BE2C (cell line): ENCODE data around the gene TMEM51.

Experiments
- DNase-seq: peaks from one replicate; pipeline ENCODE4 v3.0.0-alpha.2; 2020
- H3K27me3 ChIP-seq: fragments of 250-450 bp; sonication (Bioruptor Pico); 2 replicates; pipeline ENCODE4 v1.5.1; 2020; ENCODE audit warnings: mild to moderate bottlenecking
- H3K36me3 ChIP-seq: fragments of 250-450 bp; sonication (Bioruptor Pico); 2 replicates; pipeline ENCODE4 v1.5.1; 2020; ENCODE audit warnings: mild to moderate bottlenecking
- H3K4me1 ChIP-seq: fragments of 250-450 bp; sonication (Bioruptor Pico); 2 replicates; pipeline ENCODE4 v1.5.1; 2020
- H3K4me3 ChIP-seq: 2 replicates; pipeline ENCODE4 v1.5.1; 2011; ENCODE audit warnings: low read depth, low read length
- H3K9me3 ChIP-seq: fragments of 250-450 bp; sonication (Bioruptor Pico); 2 replicates; pipeline ENCODE4 v1.5.1; 2020
- CTCF ChIP-seq: IDR thresholded peaks from 2 replicates; pipeline ENCODE4 v1.5.1; 2012; ENCODE audit warnings: mild to moderate bottlenecking, low read depth, low read length

The TMEM51 gene

GRCh38 chr1:15210651-15211375 lies 57.3 kb downstream of the TMEM51 start:
- no peaks in the 10 kb centered on the region for H3K27me3 ChIP-seq
- DNase-seq, result no peak
- no peaks in the 10 kb centered on the region for H3K4me1 ChIP-seq
- no peaks in the 10 kb centered on the region for H3K9me3 ChIP-seq
- no peak for TF ChIP-seq CTCF
- H3K36me3 ChIP-seq, result 0 out of 2 replicates have a peak, but pooled peaks cover 4% of the 10 kb centered on the region
- H3K4me3 ChIP-seq, result no peak overlapping the region

GRCh38 chr1:15211424-15211823 lies 57.9 kb downstream of the TMEM51 start:
- H3K27me3 ChIP-seq, result no peaks in the 10 kb centered on the region
- H3K4me3 ChIP-seq, result no peak overlapping the region
- no peaks in the 10 kb centered on the region for H3K4me1 ChIP-seq
- 0 out of 2 replicates have a peak, but pooled peaks cover 4% of the 10 kb centered on the region for H3K36me3 ChIP-seq
- no peaks in the 10 kb centered on the region for H3K9me3 ChIP-seq
- TF ChIP-seq CTCF, result no peak
- no peak for DNase-seq

GRCh38 chr1:15212216-15212953 lies 58.8 kb downstream of the TMEM51 start:
- no peak for TF ChIP-seq CTCF
- DNase-seq, result no peak
- H3K27me3 ChIP-seq, result no peaks in the 10 kb centered on the region
- 0 out of 2 replicates have a peak, but pooled peaks cover 4% of the 10 kb centered on the region for H3K36me3 ChIP-seq
- H3K4me3 ChIP-seq, result no peak overlapping the region
- no peaks in the 10 kb centered on the region for H3K4me1 ChIP-seq
- H3K9me3 ChIP-seq, result no peaks in the 10 kb centered on the region

- TF ChIP-seq CTCF, result no peak
- Histone ChIP-seq H3K36me3 (0 out of 2 replicates have a peak, but pooled peaks cover 4% of the 10 kb centered on the region), H3K4me3 (no peak overlapping the region), H3K4me1 (no peaks in the 10 kb centered on the region), H3K9me3 (no peaks in the 10 kb centered on the region), H3K27me3 (no peaks in the 10 kb centered on the region)
- no peak for DNase-seq
These were observed 59.4 kb downstream of the TMEM51 start for GRCh38 chr1:15212954-15213291.

- no peak for TF ChIP-seq CTCF
- H3K27me3 ChIP-seq, result no peaks in the 10 kb centered on the region
- no peak for DNase-seq
- H3K9me3 ChIP-seq, result no peaks in the 10 kb centered on the region
- H3K4me1 ChIP-seq, result no peaks in the 10 kb centered on the region
- no peak overlapping the region for H3K4me3 ChIP-seq
- 0 out of 2 replicates have a peak, but pooled peaks cover 4% of the 10 kb centered on the region for H3K36me3 ChIP-seq
These were observed 59.8 kb downstream of the TMEM51 start for GRCh38 chr1:15213341-15213821.

- no peak for DNase-seq
- H3K36me3 ChIP-seq, result peaks cover 4% of the 10 kb centered on the region; the same call in 1 of the 2 replicates
These were observed 61.0 kb downstream of the TMEM51 start for GRCh38 chr1:15214527-15214926.

More at GRCh38 chr1:15214527-15214926, 61.0 kb downstream of the TMEM51 start:
- Histone ChIP-seq H3K27me3 (no peaks in the 10 kb centered on the region), H3K4me3 (no peak overlapping the region), H3K4me1 (no peaks in the 10 kb centered on the region), H3K9me3 (no peaks in the 10 kb centered on the region)
- no peak for TF ChIP-seq CTCF
